WTC11 (cell line): ENCODE results near the gene ADAMTSL5. TPM values are rescaled to one million over a fixed set of nuclear protein-coding genes. Genes with fewer than 3 reads are reported as not detected.

Source experiments
- ATAC-seq: fragments of 200-7000 bp; cut with Tn5 transposase; 2 replicates; pipeline ENCODE4 v1.10.0; 2021; ENCODE audit warnings: mild to moderate bottlenecking, moderate library complexity
- CTCF ChIA-PET: fragments of 300-600 bp; sonication (Branson Sonifier 250); formaldehyde crosslinking; loops from one replicate; lab custom pipeline; 2021; ENCODE audit warnings: antibody characterized with exemption; lab: Charles Lee
- POLR2A ChIA-PET: fragments of 350-600 bp; sonication (Branson Sonifier 250); formaldehyde crosslinking; loops from one replicate; lab custom pipeline; 2021; ENCODE audit warnings: antibody characterized with exemption; lab: Charles Lee
- DNase-seq: peaks from one replicate; pipeline ENCODE4 v3.0.0; 2021; ENCODE audit warnings: low spot score
- H3K27ac Mint-ChIP-seq: 2 replicates; pipeline ENCODE4 v1.8.0; 2021; ENCODE audit warnings: mixed read lengths
- H3K27me3 Mint-ChIP-seq: 2 replicates; pipeline ENCODE4 v1.8.0; 2021; ENCODE audit warnings: low read depth, mild to moderate bottlenecking, moderate library complexity, mixed read lengths
- H3K36me3 Mint-ChIP-seq: 2 replicates; pipeline ENCODE4 v1.8.0; 2021; ENCODE audit warnings: mixed read lengths
- H3K4me1 Mint-ChIP-seq: 2 replicates; pipeline ENCODE4 v1.8.0; 2022; ENCODE audit warnings: mixed read lengths
- H3K4me3 Mint-ChIP-seq: 2 replicates; pipeline ENCODE4 v1.8.0; 2021; ENCODE audit warnings: mild to moderate bottlenecking, moderate library complexity, mixed read lengths
- H3K9me3 Mint-ChIP-seq: 2 replicates; pipeline ENCODE4 v1.8.0; 2021; ENCODE audit warnings: mixed read lengths
- CREB1 ChIP-seq: sonication (generic); formaldehyde crosslinking; IDR thresholded peaks from 2 replicates; pipeline ENCODE4 v1.8.0; 2023; ENCODE audit warnings: mild to moderate bottlenecking, missing genetic modification reagents
- CREM ChIP-seq: sonication (generic); formaldehyde crosslinking; IDR thresholded peaks from 2 replicates; pipeline ENCODE4 v1.8.1; 2022; ENCODE audit warnings: mild to moderate bottlenecking, missing genetic modification reagents, moderate library complexity
- ETV6 ChIP-seq: sonication (generic); formaldehyde crosslinking; IDR thresholded peaks from 2 replicates; pipeline ENCODE4 v1.8.1; 2022; ENCODE audit warnings: mild to moderate bottlenecking, missing genetic modification reagents
- FOXJ3 ChIP-seq: sonication (generic); formaldehyde crosslinking; IDR thresholded peaks from 2 replicates; pipeline ENCODE4 v1.9.0; 2021; ENCODE audit warnings: missing genetic modification reagents, mild to moderate bottlenecking, borderline replicate concordance
- FOXK1 ChIP-seq: sonication (generic); formaldehyde crosslinking; IDR thresholded peaks from 2 replicates; pipeline ENCODE4 v1.8.0; 2022; ENCODE audit warnings: mild to moderate bottlenecking, moderate library complexity, missing genetic modification reagents
- GRHL2 ChIP-seq: fragments of 250-450 bp; sonication (Bioruptor Pico); IDR thresholded peaks from 2 replicates; pipeline ENCODE4 v1.8.0; 2022; ENCODE audit warnings: mild to moderate bottlenecking, moderate library complexity; ENCODE audit not compliant: insufficient replicate concordance, severe bottlenecking
- HMGA2 ChIP-seq: fragments of 250-450 bp; sonication (Bioruptor Pico); IDR thresholded peaks from 2 replicates; pipeline ENCODE4 v1.4.0; 2021; ENCODE audit warnings: mild to moderate bottlenecking, moderate library complexity
- KAT7 ChIP-seq: sonication (generic); formaldehyde crosslinking; IDR thresholded peaks from 2 replicates; pipeline ENCODE4 v1.8.1; 2023; ENCODE audit warnings: missing genetic modification reagents, mild to moderate bottlenecking, borderline replicate concordance
- MYBL2 ChIP-seq: sonication (generic); formaldehyde crosslinking; IDR thresholded peaks from 2 replicates; pipeline ENCODE4 v1.8.1; 2023; ENCODE audit warnings: mild to moderate bottlenecking, moderate library complexity, missing genetic modification reagents
- NFATC4 ChIP-seq: fragments of 250-450 bp; sonication (Bioruptor Pico); IDR thresholded peaks from 2 replicates; pipeline ENCODE4 v1.9.0; 2021; ENCODE audit warnings: mild to moderate bottlenecking
- NFE2L1 ChIP-seq: sonication (generic); formaldehyde crosslinking; IDR thresholded peaks from 2 replicates; pipeline ENCODE4 v1.8.1; 2023; ENCODE audit warnings: missing genetic modification reagents
- NFYB ChIP-seq: sonication (generic); formaldehyde crosslinking; conservative IDR thresholded peaks from 2 replicates; pipeline ENCODE4 v1.8.0; 2022; ENCODE audit warnings: low read depth, missing genetic modification reagents
- RELA ChIP-seq: sonication (generic); formaldehyde crosslinking; IDR thresholded peaks from 2 replicates; pipeline ENCODE4 v1.8.1; 2022; ENCODE audit warnings: missing genetic modification reagents, mild to moderate bottlenecking, borderline replicate concordance
- RORB ChIP-seq: fragments of 250-450 bp; sonication (Bioruptor Pico); IDR thresholded peaks from 2 replicates; pipeline ENCODE4 v1.9.0; 2021; ENCODE audit warnings: mild to moderate bottlenecking
- TP53 ChIP-seq: sonication (generic); formaldehyde crosslinking; IDR thresholded peaks from 2 replicates; pipeline ENCODE4 v1.8.1; 2023; ENCODE audit warnings: mild to moderate bottlenecking, missing genetic modification reagents
- total RNA-seq: library from RNA; stranded (reverse); gene quantifications from 3 replicates; pipeline ENCODE4 v1.2.3, GENCODE V29; 2021
- TF ChIP-seq, protein P1 (sequence below): sonication (generic); formaldehyde crosslinking; IDR thresholded peaks from 2 replicates; pipeline ENCODE4 v1.8.0; 2022; ENCODE audit warnings: mild to moderate bottlenecking, missing genetic modification reagents
- TF ChIP-seq, protein P2 (sequence below): sonication (generic); formaldehyde crosslinking; IDR thresholded peaks from 2 replicates; pipeline ENCODE4 v1.8.1; 2023; ENCODE audit warnings: mild to moderate bottlenecking, missing genetic modification reagents
- TF ChIP-seq, protein P3 (sequence below): sonication (generic); formaldehyde crosslinking; IDR thresholded peaks from 2 replicates; pipeline ENCODE4 v1.8.1; 2023; ENCODE audit warnings: mild to moderate bottlenecking, missing genetic modification reagents, moderate library complexity
- TF ChIP-seq, protein P4 (sequence below): sonication (generic); formaldehyde crosslinking; IDR thresholded peaks from 2 replicates; pipeline ENCODE4 v1.8.1; 2023; ENCODE audit warnings: mild to moderate bottlenecking, missing genetic modification reagents, borderline replicate concordance
- TF ChIP-seq, protein P5 (sequence below): fragments of 250-450 bp; sonication (Bioruptor Pico); IDR thresholded peaks from 2 replicates; pipeline ENCODE4 v1.9.0; 2021; ENCODE audit warnings: mild to moderate bottlenecking
- TF ChIP-seq, protein P6 (sequence below): fragments of 250-450 bp; sonication (Bioruptor Pico); IDR thresholded peaks from 2 replicates; pipeline ENCODE4 v2.1.2; 2022; ENCODE audit warnings: mild to moderate bottlenecking, moderate library complexity

Gene ADAMTSL5
- total RNA-seq, 1 experiment from 2014 or later, result 1.5 TPM

DNA sequence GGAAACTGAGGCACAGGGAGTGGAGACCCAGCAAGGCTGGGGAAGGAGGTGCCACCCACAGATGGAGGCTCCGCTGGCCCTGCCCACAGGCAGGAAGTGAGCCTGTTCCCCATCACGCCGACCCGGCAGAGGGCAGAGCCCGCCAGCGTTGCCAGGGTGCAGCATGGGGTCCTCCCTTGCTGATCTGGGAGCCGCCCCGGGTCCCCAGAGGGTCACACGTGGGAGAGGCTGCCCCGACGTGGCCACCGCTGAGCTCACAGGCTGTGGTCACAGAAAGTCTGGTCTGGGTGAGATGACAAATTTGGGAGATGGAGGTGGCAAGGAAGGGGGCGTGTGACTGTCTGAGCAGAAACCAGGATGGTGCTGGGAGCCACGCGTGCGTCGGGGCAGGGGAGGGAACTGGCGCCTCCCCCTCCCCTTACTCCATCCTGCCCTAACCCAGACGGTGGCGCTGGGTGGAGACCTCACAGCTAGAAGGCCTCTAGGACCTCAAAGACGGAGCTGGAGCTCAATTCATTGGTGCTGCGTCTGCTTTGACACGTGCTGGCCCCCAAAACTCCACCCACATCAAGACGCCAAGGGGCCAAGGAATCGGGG lies 47.6 kb upstream of the ADAMTSL5 start (continued):
- TF ChIP-seq TP53 (CRISPR knock-in tag) (no peak), GRHL2 (CRISPR knock-in tag) (no peak), HMGA2 (no peak), RORB (CRISPR knock-in tag) (no peak), RELA (no peak), FOXJ3 (no peak), FOXK1 (CRISPR knock-in tag) (no peak), NFYB (CRISPR knock-in tag) (no peak), ETV6 (CRISPR knock-in tag) (no peak), MYBL2 (no peak), KAT7 (no peak), CREB1 (CRISPR knock-in tag) (no peak)
- TF ChIP-seq, protein P1, sequence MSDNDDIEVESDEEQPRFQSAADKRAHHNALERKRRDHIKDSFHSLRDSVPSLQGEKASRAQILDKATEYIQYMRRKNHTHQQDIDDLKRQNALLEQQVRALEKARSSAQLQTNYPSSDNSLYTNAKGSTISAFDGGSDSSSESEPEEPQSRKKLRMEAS (CRISPR knock-in tag), result no peak
- TF ChIP-seq, protein P2, sequence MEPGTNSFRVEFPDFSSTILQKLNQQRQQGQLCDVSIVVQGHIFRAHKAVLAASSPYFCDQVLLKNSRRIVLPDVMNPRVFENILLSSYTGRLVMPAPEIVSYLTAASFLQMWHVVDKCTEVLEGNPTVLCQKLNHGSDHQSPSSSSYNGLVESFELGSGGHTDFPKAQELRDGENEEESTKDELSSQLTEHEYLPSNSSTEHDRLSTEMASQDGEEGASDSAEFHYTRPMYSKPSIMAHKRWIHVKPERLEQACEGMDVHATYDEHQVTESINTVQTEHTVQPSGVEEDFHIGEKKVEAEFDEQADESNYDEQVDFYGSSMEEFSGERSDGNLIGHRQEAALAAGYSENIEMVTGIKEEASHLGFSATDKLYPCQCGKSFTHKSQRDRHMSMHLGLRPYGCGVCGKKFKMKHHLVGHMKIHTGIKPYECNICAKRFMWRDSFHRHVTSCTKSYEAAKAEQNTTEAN (CRISPR knock-in tag), result no peak
- TF ChIP-seq, all 79 proteins: peak for 0

DNA sequence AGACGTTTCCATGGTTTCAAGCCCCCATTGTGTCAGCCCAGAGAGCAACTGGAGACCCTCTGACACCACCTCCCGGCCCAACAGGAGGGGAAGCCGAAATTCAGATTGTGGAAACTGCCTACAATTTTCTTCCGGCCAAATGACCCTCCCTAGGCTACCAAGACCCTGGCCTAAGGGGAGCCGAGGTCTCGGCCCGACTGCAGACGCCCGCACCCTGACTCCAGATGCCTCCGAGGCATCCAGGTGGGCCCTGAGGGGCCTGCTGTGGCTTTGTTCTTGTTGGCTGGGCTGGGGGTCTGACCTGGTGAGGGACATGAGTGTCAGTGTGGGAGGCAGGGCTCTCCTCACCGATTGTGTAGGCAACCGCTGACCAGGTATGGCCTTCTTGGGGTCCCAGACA lies 45.7 kb upstream of the ADAMTSL5 start:
- ATAC-seq, result no peak
- peak overlapping the region; percentile 45; the same call in 1 of the 2 replicates for H3K27ac Mint-ChIP-seq
- CTCF ChIA-PET, result interaction anchor here (1.1 kb wide), 1 partner anchor 13 kb away, joined by 3 read pairs; no protein-coding TSS in a partner anchor

More for the DNA sequence above, 45.7 kb upstream of the ADAMTSL5 start:
- no peaks in the 10 kb centered on the region for H3K4me1 Mint-ChIP-seq
- no peak for TF ChIP-seq NFE2L1 (CRISPR knock-in tag)
- no peak for TF ChIP-seq NFATC4 (CRISPR knock-in tag)
- TF ChIP-seq KAT7, result no peak
- no peak for TF ChIP-seq TP53 (CRISPR knock-in tag)
- TF ChIP-seq, protein P3, sequence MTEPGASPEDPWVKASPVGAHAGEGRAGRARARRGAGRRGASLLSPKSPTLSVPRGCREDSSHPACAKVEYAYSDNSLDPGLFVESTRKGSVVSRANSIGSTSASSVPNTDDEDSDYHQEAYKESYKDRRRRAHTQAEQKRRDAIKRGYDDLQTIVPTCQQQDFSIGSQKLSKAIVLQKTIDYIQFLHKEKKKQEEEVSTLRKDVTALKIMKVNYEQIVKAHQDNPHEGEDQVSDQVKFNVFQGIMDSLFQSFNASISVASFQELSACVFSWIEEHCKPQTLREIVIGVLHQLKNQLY (CRISPR knock-in tag), result no peak
- TF ChIP-seq, protein P4, sequence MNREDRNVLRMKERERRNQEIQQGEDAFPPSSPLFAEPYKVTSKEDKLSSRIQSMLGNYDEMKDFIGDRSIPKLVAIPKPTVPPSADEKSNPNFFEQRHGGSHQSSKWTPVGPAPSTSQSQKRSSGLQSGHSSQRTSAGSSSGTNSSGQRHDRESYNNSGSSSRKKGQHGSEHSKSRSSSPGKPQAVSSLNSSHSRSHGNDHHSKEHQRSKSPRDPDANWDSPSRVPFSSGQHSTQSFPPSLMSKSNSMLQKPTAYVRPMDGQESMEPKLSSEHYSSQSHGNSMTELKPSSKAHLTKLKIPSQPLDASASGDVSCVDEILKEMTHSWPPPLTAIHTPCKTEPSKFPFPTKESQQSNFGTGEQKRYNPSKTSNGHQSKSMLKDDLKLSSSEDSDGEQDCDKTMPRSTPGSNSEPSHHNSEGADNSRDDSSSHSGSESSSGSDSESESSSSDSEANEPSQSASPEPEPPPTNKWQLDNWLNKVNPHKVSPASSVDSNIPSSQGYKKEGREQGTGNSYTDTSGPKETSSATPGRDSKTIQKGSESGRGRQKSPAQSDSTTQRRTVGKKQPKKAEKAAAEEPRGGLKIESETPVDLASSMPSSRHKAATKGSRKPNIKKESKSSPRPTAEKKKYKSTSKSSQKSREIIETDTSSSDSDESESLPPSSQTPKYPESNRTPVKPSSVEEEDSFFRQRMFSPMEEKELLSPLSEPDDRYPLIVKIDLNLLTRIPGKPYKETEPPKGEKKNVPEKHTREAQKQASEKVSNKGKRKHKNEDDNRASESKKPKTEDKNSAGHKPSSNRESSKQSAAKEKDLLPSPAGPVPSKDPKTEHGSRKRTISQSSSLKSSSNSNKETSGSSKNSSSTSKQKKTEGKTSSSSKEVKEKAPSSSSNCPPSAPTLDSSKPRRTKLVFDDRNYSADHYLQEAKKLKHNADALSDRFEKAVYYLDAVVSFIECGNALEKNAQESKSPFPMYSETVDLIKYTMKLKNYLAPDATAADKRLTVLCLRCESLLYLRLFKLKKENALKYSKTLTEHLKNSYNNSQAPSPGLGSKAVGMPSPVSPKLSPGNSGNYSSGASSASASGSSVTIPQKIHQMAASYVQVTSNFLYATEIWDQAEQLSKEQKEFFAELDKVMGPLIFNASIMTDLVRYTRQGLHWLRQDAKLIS (CRISPR knock-in tag), result no peak
- TF ChIP-seq, protein P5, sequence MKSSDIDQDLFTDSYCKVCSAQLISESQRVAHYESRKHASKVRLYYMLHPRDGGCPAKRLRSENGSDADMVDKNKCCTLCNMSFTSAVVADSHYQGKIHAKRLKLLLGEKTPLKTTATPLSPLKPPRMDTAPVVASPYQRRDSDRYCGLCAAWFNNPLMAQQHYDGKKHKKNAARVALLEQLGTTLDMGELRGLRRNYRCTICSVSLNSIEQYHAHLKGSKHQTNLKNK, result no peak
- TF ChIP-seq, protein P6, sequence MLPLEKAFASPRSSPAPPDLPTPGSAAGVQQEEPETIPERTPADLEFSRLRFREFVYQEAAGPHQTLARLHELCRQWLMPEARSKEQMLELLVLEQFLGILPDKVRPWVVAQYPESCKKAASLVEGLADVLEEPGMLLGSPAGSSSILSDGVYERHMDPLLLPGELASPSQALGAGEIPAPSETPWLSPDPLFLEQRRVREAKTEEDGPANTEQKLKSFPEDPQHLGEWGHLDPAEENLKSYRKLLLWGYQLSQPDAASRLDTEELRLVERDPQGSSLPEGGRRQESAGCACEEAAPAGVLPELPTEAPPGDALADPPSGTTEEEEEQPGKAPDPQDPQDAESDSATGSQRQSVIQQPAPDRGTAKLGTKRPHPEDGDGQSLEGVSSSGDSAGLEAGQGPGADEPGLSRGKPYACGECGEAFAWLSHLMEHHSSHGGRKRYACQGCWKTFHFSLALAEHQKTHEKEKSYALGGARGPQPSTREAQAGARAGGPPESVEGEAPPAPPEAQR, result no peak
- TF ChIP-seq CREM, result no peak
- POLR2A ChIA-PET, result no interaction called here
- no peaks in the 10 kb centered on the region for H3K9me3 Mint-ChIP-seq
- no peak overlapping the region for H3K4me3 Mint-ChIP-seq
- H3K36me3 Mint-ChIP-seq, result peaks cover 2% of the 10 kb centered on the region; the same call in 1 of the 2 replicates
- DNase-seq, result no peak
- H3K27me3 Mint-ChIP-seq, result no peaks in the 10 kb centered on the region
